ENCODE data around the gene FAM169A.

Gene FAM169A

GRCh38 chr5:74850030-74850429 lies 16.2 kb downstream of the FAM169A start:
- ATAC-seq, result no peak
- TF ChIP-seq OSR1 (CRISPR knock-in tag; IDR thresholded peaks at IDR 0.05) (no peak), TCF4 (CRISPR knock-in tag; IDR thresholded peaks at IDR 0.05; ENCODE audit: borderline replicate concordance) (no peak), ZNF8 (CRISPR knock-in tag; IDR thresholded peaks at IDR 0.05) (no peak), ZNF565 (CRISPR knock-in tag; conservative IDR thresholded peaks at IDR 0.05; ENCODE audit: low read depth) (no peak), SNAI2 (CRISPR knock-in tag; IDR thresholded peaks at IDR 0.05) (no peak), BACH2 (CRISPR knock-in tag; IDR thresholded peaks at IDR 0.05; ENCODE audit: borderline replicate concordance) (no peak), ZFP30 (CRISPR knock-in tag; IDR thresholded peaks at IDR 0.05) (no peak), CREB5 (CRISPR knock-in tag; IDR thresholded peaks at IDR 0.05; ENCODE audit: low read depth) (no peak), RARB (CRISPR knock-in tag; IDR thresholded peaks at IDR 0.05) (no peak)

GRCh38 chr5:74848553-74849025 lies 17.6 kb downstream of the FAM169A start:
- TF ChIP-seq BACH2 (CRISPR knock-in tag; IDR thresholded peaks at IDR 0.05; ENCODE audit: borderline replicate concordance) (no peak), ISL1 (CRISPR knock-in tag; IDR thresholded peaks at IDR 0.05) (peak; percentile 71)
- peak; percentile 44; the same call in 1 of the 3 replicates for ATAC-seq

- TF ChIP-seq TSHZ2 (CRISPR knock-in tag; IDR thresholded peaks at IDR 0.05) (no peak), CSRNP3 (CRISPR knock-in tag; IDR thresholded peaks at IDR 0.05) (no peak), ZNF565 (CRISPR knock-in tag; conservative IDR thresholded peaks at IDR 0.05; ENCODE audit: low read depth) (no peak), ZFP3 (CRISPR knock-in tag; IDR thresholded peaks at IDR 0.05) (no peak), ZNF70 (CRISPR knock-in tag; IDR thresholded peaks at IDR 0.05) (no peak), GLIS3 (CRISPR knock-in tag; IDR thresholded peaks at IDR 0.05) (no peak)
- no peak for ATAC-seq
These were observed 27.0 kb downstream of the FAM169A start for GRCh38 chr5:74839229-74839628.

- TF ChIP-seq PATZ1 (CRISPR knock-in tag; IDR thresholded peaks at IDR 0.05; ENCODE audit: borderline replicate concordance) (no peak), GLIS3 (CRISPR knock-in tag; IDR thresholded peaks at IDR 0.05) (no peak), OSR1 (CRISPR knock-in tag; IDR thresholded peaks at IDR 0.05) (no peak), RARB (CRISPR knock-in tag; IDR thresholded peaks at IDR 0.05) (no peak), ARNTL (CRISPR knock-in tag; IDR thresholded peaks at IDR 0.05; ENCODE audit: borderline replicate concordance, low read depth) (no peak), CREB5 (CRISPR knock-in tag; IDR thresholded peaks at IDR 0.05; ENCODE audit: low read depth) (no peak), ZNF8 (CRISPR knock-in tag; IDR thresholded peaks at IDR 0.05) (no peak), CSDC2 (CRISPR knock-in tag; IDR thresholded peaks at IDR 0.05) (no peak), TSHZ2 (CRISPR knock-in tag; IDR thresholded peaks at IDR 0.05) (no peak), ZFP30 (CRISPR knock-in tag; IDR thresholded peaks at IDR 0.05) (no peak), TOX (CRISPR knock-in tag; IDR thresholded peaks at IDR 0.05; ENCODE audit: borderline replicate concordance) (no peak), BACH2 (CRISPR knock-in tag; IDR thresholded peaks at IDR 0.05; ENCODE audit: borderline replicate concordance) (no peak), ISL1 (CRISPR knock-in tag; IDR thresholded peaks at IDR 0.05) (no peak), ZNF565 (CRISPR knock-in tag; conservative IDR thresholded peaks at IDR 0.05; ENCODE audit: low read depth) (no peak), PPARA (CRISPR knock-in tag; IDR thresholded peaks at IDR 0.05; ENCODE audit: borderline replicate concordance) (no peak), TCF4 (CRISPR knock-in tag; IDR thresholded peaks at IDR 0.05; ENCODE audit: borderline replicate concordance) (no peak), ZNF70 (CRISPR knock-in tag; IDR thresholded peaks at IDR 0.05) (no peak)
These were observed 27.9 kb downstream of the FAM169A start for GRCh38 chr5:74838262-74838661.

More at GRCh38 chr5:74838262-74838661, 27.9 kb downstream of the FAM169A start:
- no peak for ATAC-seq

Data from SK-N-SH treated with all-trans-retinoic acid at 6 μM for 48 hours (cell line).